ENCODE results near the gene SUZ12.
"Not testable (repeated sequence)": the region's sequence is repeated elsewhere in the genome, so short reads cannot be mapped to it uniquely, and the experiment has no call there.

Gene SUZ12

GRCh38 chr17:31936615-31937609 is at the start of gene SUZ12:
Gene SUZ12 (plus strand): TSS chr17:31937007. CDS start chr17:31937247, 240 bp downstream.
- peak; percentile 73 for DNase-seq

- no peak for DNase-seq
These were observed 48.7 kb upstream of the SUZ12 start for GRCh38 chr17:31888124-31888523.

- DNase-seq = no peak
These were observed 35.9 kb upstream of the SUZ12 start for GRCh38 chr17:31900877-31901276.

- DNase-seq = no peak
These were observed 34.1 kb upstream of the SUZ12 start for GRCh38 chr17:31902693-31903092.

- no peak for DNase-seq
These were observed 33.4 kb upstream of the SUZ12 start for GRCh38 chr17:31903401-31903800.

GRCh38 chr17:31907342-31907962 is 29.4 kb upstream of the SUZ12 start:
- peak; percentile 24 for DNase-seq

GRCh38 chr17:31908386-31908785 is 28.4 kb upstream of the SUZ12 start:
- no peak for DNase-seq

DNA sequence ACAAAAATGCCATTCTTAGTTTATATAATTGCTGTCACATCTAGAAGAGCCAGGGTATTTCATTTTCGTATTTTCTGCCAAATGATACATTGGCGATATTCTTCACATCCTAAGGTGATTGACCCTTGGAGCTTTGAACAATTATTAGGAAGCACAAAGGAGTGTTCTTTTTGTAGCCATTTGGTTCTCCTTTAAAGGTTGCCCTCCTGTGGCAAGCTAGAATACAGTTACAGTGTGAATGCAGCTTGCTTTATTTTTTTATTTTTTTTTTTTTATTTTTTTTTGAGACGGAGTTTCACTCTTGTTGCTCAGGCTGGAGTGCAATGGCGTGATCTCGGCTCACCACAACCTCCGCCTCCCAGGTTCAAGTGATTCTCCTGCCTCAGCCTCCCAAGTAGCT is 24.1 kb upstream of the SUZ12 start:
- not testable (repeated sequence) for DNase-seq

DNA sequence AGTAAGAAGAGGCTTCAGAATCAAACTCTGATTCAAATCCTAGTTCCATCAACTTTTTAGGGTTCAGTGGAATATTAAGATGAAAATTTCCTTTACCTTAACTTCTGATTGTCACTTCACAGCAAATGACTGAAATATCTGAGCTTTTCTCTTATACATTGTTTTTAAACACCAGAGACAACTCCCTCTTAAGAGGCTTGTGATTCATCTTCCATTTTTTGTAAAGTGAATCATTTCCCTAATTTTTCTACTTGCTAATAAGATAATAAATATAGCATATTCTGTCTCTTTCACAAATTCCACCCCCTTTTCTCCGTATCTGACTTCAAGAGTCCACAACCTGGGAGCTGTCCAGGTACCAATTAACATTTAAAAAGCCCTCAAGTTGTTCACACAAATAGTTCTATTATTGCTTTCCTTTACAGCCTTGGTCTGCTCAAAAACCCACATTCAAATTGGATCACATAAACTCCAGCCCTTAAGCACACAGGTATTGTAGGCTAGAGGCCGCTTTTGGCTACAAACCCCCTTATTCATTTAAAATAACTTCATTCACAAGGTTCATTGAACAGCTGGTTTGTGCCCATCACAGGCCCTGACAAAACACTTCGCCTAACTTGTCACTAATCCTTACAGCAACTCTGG is 21.2 kb upstream of the SUZ12 start:
- no peak for DNase-seq

GRCh38 chr17:31916491-31917064 is 20.2 kb upstream of the SUZ12 start:
- no peak for DNase-seq

DNA sequence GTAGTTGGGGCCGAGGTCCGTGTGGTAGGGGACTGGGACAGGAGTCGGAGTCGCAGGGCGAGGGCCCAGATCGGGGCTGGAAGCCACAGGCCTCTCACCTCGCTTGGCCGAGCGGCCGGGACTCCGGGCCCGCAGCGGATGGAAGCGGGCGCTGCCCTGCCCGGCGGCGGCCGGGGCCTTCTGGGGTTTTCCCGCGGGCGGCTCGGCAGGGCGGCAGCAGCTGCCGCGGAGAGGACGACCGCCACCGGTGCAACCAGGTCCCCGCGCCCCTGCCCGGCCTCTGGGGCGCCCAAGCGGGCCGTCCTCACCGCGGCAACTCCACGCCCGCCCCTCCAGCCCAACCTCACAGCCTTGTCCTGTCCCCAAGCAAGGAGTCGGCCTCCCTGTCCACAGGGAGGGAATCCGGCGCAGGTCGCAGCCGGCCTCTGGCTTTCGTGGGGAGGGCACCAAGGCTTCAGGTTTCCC is 19.7 kb upstream of the SUZ12 start:
- no peak for DNase-seq

DNA sequence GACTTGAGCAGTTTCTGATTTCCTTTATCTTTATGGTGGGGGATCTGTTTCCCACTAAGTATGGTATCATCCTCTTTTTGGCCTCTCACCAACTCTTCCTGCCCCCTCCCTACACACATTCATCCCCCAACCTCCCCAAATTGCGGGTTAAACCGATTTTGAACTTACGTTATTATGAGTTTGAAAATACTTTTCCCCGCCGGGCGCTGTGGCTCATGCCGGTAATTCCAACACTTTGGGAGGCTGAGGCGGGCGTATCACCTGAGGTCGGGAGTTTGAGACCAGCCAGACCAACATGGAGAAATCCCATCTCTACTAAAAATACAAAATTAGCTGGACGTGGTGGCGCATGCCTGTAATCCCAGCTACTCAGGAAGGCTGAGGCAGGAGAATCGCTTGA is 19.1 kb upstream of the SUZ12 start:
- DNase-seq = not testable (repeated sequence)

DNA sequence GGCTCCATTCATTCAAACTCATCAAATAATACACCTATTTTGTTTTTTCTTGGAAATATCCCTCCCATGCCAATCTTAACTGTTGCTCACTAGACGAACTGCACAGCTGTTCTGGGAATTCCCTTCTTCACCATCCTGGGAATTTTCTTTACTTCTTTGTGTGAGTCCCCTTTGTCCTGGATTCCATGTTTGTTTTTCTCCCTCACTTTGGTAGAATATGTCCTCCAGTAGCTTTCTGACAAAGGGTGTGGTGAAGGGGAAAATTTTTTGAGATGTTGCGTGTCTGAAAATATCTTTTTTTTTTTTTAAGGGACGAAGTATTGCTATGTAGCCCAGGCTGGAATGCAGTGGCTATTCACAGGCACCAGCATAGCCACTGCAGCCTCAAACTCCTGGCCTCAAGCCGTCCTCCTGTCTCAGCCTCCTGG is 18.1 kb upstream of the SUZ12 start:
- no peak for DNase-seq

GRCh38 chr17:31919802-31920525 is 16.8 kb upstream of the SUZ12 start:
- DNase-seq = no peak

- DNase-seq = no peak
These were observed 10.6 kb upstream of the SUZ12 start for GRCh38 chr17:31926100-31926729.

GRCh38 chr17:31931756-31932155 is 5.1 kb upstream of the SUZ12 start:
- no peak for DNase-seq

- no peak for DNase-seq
These were observed 1.3 kb upstream of the SUZ12 start for GRCh38 chr17:31935512-31935911.

- not testable (repeated sequence) for DNase-seq
These were observed 1.3 kb downstream of the SUZ12 start for GRCh38 chr17:31937926-31938641.

- not testable (repeated sequence) for DNase-seq
These were observed 5.1 kb downstream of the SUZ12 start for GRCh38 chr17:31941916-31942315.

GRCh38 chr17:31942396-31942795 is 5.6 kb downstream of the SUZ12 start:
- DNase-seq = not testable (repeated sequence)

- DNase-seq = not testable (repeated sequence)
These were observed 15.1 kb downstream of the SUZ12 start for GRCh38 chr17:31951953-31952352.
